ENCODE data around the gene KRT6C.
"Not testable (repeated sequence)": the region's sequence is repeated elsewhere in the genome, so short reads cannot be mapped to it uniquely, and the experiment has no call there.

DNA sequence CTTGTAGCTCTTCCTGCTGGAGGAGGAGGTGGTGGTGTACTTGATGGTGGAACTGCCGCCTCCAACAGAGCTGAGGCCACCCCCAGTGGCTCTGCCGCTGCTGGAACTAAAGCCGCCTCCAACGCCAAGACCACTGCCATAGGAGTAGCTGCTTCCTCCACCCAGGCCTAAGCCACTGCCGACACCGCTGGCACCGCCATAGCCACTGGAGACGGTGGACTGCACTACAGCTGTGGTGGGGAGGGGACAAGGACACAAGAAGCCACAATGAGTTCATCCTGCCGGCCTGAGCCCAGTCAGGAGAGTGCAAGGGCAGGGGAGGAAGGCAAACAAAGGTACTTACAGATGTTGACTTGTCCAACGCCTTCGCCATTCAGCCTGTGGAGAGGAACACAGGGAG, 26.4 kb downstream of the KRT6C start:
- TF ChIP-seq, protein P1, sequence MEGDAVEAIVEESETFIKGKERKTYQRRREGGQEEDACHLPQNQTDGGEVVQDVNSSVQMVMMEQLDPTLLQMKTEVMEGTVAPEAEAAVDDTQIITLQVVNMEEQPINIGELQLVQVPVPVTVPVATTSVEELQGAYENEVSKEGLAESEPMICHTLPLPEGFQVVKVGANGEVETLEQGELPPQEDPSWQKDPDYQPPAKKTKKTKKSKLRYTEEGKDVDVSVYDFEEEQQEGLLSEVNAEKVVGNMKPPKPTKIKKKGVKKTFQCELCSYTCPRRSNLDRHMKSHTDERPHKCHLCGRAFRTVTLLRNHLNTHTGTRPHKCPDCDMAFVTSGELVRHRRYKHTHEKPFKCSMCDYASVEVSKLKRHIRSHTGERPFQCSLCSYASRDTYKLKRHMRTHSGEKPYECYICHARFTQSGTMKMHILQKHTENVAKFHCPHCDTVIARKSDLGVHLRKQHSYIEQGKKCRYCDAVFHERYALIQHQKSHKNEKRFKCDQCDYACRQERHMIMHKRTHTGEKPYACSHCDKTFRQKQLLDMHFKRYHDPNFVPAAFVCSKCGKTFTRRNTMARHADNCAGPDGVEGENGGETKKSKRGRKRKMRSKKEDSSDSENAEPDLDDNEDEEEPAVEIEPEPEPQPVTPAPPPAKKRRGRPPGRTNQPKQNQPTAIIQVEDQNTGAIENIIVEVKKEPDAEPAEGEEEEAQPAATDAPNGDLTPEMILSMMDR (IDR thresholded peaks at IDR 0.05; ENCODE audit: low read length), result not testable (repeated sequence)
- TF ChIP-seq EZH2 (IDR thresholded peaks at IDR 0.05; ENCODE audit: borderline replicate concordance, low read length), result not testable (repeated sequence)
